T follicular helper cell (primary cell): Measurements from ENCODE around the gene NAB1.

ENCODE experiments used
- DNase-seq: peaks from one replicate; pipeline ENCODE4 v3.0.0-alpha.2; 2020; ENCODE audit warnings: low read depth

Gene NAB1

GRCh38 chr2:190637903-190638618, 10.8 kb upstream of the NAB1 start:
- no peak for DNase-seq

DNA sequence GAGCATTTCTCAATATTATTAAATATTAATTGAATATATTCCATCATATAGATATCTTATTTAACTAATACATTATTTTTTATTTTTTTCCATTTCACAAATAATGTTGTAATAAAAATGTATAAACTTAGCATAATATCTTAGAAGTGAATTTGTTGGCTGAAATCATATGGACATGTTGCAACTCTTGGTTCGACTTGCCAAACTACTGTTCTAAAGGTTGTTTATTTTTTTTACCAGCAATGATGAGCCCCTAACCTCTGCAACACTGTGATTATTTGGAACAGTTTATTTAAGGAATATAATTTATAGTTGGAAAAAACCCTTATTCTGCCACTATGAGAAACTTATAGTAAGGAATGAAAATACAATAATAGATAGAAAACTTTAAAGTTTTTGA, 8.8 kb upstream of the NAB1 start:
- no peak for DNase-seq

DNA sequence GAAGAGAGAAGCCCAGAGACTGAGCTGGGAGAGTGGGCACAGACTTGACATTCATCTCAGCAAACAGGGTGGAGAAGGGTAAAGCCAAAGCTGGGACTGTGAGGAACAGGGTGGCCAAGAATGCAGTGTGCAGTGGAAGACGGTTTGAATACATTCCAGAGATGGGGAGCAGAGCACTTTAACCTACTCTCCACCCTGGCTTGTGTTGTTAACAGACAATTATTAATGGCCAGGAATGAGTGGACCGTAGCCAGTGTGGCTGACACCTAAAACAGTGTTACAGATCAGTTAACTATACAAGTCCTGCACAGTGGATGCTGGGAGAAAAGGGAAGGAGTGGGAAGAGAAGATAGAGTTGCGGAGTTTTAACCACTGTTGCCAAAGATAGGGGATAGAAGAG, 7.4 kb upstream of the NAB1 start:
- no peak for DNase-seq

DNA sequence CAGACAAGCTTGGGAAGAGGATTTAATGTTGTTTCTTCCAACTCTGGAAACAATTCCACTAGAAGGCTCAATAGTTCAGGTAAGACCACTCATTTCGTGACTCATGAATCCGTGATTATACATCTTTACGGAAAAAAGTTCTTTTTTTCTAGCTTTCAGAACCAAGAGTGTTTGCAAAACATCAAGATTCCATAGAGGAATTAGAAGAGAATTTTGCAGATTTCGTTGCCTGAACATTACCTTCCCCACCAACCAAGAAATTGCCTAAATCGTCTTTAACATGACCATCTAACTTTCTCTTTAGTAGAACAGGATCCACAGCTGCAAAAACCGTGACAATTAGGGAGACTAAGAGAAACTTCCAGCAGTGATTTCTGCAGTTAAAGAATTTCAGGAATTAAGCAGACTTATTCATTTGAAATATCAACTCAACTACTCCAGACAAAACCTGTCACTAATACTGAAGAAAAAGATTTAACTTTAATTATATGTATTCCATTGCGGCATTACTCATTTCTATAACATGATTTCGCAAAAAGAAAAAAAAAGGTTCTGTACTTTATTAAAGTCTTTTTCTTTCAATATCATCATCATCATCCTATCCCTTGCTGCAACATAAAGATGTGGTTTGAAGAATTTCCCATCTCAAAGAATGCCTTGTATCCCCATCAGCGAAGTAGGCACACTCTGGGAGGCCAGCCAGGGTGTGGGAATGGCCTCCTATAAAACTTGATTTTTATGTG, 1.9 kb upstream of the NAB1 start:
- no peak for DNase-seq

GRCh38 chr2:190648289-190649034, 421 bp upstream of the NAB1 start:
- DNase-seq, result peak; percentile 91

DNA sequence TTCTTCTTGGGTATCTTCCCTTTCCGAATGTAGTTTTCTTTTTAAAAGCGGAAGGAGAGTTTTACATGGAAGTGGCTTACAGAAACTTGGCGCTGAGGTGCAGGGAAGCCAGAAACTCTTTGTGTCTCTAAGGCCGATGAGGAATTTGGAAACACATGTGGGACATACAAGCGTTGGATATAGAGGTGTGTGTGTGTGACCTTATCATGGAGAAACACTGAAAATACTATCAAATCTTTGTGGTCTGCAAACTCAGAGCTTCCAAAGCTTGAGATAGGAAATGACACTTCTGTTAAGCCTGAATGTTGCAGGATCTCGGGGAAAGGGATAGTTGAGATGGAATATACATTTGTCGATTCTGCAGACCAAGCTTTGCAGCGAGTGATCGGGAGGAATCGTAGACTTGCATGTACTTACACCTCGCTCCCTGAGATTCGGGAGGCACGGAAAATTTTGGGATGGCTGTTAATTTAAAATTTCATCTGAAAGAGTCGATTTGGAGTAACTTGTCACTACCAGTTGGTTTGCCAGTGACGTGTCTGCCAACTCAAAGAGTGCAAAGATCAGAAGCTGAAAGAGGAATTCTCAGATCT, 1.0 kb downstream of the NAB1 start:
- DNase-seq, result no peak

DNA sequence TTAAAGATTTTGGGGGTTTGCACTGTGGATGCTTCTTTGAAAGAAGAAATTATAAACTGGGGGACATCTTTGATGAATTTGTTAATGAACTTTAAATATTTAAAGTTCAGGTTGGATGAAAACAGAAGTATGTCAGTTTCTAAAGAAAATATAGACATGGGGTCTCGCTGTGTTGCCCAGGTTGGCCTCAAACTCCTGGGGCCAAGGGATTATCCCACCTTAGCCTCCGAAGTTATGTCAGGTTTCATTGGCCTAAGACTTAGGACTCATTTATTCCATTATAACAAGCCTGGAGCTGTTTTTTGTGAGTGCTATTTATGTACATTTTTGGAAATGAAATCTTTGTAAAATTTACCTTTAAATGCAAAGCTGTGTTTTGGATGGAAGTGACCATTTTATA, 2.5 kb downstream of the NAB1 start:
- no peak for DNase-seq

GRCh38 chr2:190653231-190653630, 4.3 kb downstream of the NAB1 start:
- DNase-seq, result no peak

GRCh38 chr2:190653931-190654330, 5.0 kb downstream of the NAB1 start:
- no peak for DNase-seq

GRCh38 chr2:190655113-190655512, 6.2 kb downstream of the NAB1 start:
- DNase-seq, result no peak

DNA sequence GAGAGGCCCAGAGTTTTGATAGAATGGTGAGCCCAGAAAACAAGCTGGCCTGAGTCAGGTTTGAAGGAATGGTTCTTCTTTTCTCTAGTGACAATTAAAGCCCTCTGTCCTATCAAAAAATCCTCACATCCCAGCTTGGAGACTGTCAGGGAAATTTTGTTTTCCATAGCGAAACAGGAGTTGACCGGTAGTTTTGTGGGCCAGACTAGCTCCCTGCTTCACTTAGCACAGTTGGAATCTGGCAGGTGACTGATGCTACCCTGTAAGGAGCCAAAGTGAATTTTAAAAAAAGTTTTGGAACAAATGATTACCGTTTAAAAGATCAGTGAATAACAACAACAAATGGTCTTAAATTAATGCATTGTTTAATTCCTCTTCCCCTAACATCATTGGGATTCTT, 6.7 kb downstream of the NAB1 start:
- DNase-seq, result no peak

- DNase-seq, result no peak
These were observed 7.4 kb downstream of the NAB1 start for GRCh38 chr2:190656301-190656700.

- no peak for DNase-seq
These were observed 8.8 kb downstream of the NAB1 start for GRCh38 chr2:190657474-190658255.

DNA sequence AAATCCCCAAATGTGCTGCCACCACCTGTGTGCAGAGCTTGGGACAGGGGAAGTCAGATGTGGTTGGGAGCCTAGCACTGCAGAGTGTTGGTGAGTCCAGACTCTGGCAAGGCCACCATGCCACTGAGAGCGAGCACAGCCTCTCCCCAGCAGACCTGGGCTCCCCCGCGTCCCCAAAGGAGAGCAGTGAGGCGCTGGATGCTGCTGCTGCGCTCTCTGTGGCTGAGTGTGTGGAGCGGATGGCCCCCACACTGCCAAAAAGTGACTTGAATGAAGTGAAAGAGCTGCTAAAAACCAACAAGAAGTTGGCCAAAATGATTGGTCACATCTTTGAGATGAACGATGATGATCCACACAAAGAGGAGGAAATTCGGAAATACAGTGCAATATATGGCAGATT, 10.7 kb downstream of the NAB1 start:
- DNase-seq, result no peak

- DNase-seq, result no peak
These were observed 13.9 kb downstream of the NAB1 start for GRCh38 chr2:190662754-190663153.

GRCh38 chr2:190663348-190663747, 14.5 kb downstream of the NAB1 start:
- no peak for DNase-seq

- no peak for DNase-seq
These were observed 15.0 kb downstream of the NAB1 start for GRCh38 chr2:190663839-190664238.

DNA sequence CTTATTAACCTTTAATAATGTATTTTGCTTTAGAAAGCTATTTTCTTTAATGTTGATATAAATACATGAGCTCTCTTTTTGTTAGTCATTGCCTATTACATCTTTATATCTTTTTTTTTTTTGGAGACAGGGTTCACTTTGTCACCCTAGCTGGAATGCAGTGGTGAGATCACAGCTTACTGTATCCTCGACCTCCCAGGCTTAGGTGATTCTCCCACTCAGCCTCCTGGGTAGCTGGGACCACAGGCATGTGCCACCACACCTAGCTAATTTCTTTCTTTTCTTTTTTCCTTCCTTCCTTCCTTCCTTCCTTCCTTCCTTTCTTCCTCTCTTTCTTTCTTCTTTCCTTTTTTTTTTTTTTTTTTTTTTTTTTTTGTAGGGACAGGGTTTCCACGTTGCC, 15.4 kb downstream of the NAB1 start:
- no peak for DNase-seq

DNA sequence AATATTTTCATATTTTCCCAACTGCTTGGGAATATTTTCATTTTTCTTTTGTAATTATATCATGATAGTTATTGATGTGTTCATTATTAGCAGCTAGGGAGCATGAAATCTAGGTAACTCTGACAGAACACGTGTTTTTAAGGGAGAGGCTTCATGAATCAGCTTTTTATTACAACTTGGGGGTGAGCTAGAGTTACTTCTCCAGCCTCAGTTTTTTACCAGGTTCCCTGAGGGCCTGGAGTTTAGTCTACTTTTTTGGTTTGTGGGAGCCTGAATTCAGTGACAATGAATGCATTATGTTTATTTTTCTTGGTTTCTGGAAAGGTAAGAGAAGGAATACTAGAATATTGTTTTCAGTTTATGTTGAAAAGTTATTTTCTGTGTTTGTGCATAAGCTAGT, 18.0 kb downstream of the NAB1 start:
- DNase-seq, result no peak

DNA sequence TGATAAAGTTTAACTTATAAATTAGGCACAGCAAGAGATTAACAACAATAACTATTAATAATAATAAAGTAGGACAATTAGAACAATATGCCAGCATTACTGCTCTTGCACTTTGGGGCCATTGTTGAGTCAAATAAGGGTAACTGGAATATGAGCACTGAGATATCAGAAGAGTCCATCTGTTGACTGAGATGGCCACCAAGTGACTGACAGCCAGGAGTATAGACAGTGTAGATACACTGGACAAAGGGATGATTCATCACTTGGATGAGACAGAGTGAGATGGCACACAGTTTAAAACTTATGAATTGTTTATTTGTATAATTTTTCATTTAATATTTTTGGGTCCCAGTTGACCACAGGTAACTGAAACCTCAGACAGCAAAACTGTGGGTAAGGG, 20.0 kb downstream of the NAB1 start:
- DNase-seq, result no peak

DNA sequence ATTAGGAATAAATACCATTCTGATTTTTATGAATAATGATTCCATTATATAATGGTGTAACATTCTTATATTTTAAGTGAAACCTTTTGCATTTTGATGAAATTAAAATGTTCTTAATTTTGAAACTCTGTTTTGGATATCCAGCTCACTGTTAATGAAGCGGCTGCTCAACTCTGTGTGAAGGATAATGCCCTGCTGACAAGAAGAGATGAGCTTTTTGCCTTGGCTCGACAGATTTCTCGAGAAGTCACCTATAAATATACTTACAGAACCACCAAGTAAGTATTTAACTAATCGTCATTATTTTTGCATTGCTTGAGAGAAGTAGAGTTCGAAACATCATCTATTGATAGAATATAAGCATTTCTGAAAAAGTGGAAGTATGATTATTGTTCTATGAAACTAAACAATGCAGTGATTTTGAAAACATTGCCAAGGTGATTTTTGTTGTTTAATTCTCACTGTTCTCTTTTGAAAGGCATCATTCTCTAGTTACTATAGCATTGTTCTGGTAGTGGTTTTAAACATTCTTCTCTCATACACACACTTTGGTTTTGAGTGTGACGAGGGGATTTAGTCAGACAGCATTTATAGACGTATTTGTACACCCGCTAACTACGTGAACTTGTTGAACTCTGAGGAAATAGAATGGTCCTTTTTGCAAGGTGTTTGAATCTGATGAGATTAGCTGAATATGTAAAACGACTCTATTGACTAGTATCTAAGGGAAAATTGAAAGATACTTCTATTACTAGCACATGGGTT, 21.5 kb downstream of the NAB1 start:
- no peak for DNase-seq
